ENCODE measurements around the gene ITGA2B. TPM values are rescaled to one million over a fixed set of nuclear protein-coding genes. Genes with fewer than 3 reads are reported as not detected.

The ITGA2B gene
- total RNA-seq, 3 donors from 2014 or later (not counting 1 experiment from before 2014, with no cell fraction given), result 8.8 to 32.9 (median 32.6) TPM

DNA sequence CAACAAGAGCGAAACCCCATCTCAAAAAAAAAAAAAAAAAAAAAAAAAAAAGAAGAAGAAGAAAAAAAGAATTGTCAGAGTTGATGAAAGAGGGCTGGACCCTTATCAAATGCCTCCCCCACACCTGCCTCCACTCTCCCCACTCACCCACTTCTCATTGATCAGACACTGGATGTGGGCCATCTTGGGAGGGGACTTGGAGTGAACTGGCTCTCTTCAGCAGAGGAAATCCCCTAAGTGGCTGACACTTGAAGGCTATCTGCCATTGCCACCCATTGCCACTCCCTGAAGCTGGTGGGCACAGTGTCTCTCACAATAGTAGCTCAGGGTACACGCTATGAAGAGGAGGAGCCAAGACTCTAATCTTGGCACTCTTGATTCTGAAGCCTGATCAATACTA is 1.6 kb downstream of the ITGA2B start:
- Mint-ChIP-seq H3K9me3 (no peaks in the 10 kb centered on the region), H3K27ac (no peak overlapping the region), H3K4me3 (no peak overlapping the region), H3K36me3 (no peaks in the 10 kb centered on the region), H3K27me3 (ENCODE audit: low read depth in 2 of 2) (no peaks in the 10 kb centered on the region), H3K4me1 (peaks cover 21 to 33% of the 10 kb centered on the region in 2 donors)
- peaks cover 6% of the 10 kb centered on the region for H3K27me3 ChIP-seq (ENCODE audit: control insufficient read depth, insufficient read depth, low read length)
- no peaks in the 10 kb centered on the region for H3K9me3 ChIP-seq (ENCODE audit: control insufficient read depth, insufficient read depth, low read length)
- H3K4me3 ChIP-seq (ENCODE audit: low read length), result no peak overlapping the region
- no peak for TF ChIP-seq CTCF (IDR thresholded peaks at IDR 0.05)
- no peak for ATAC-seq
- no peak overlapping the region for H3K27ac ChIP-seq (ENCODE audit: low read length)
- DNase-seq, result no peak
- intact Hi-C loops (cut with micrococcal nuclease), result no loop called here
- peaks cover 26% of the 10 kb centered on the region for H3K4me1 ChIP-seq (ENCODE audit: control insufficient read depth, insufficient read depth, low read length)
- no peaks in the 10 kb centered on the region for H3K36me3 ChIP-seq (ENCODE audit: control insufficient read depth, insufficient read depth, low read length)
- WGBS (ENCODE audit: insufficient coverage), result 64% methylated on average over 1 of the region's 2 CpGs

GRCh38 chr17:44386182-44386525 is 3.3 kb downstream of the ITGA2B start:
- Mint-ChIP-seq H3K4me3 (peak overlapping the region; percentile 79), H3K27ac (peak overlapping the region; percentile 36 to 66), H3K36me3 (no peaks in the 10 kb centered on the region), H3K4me1 (peaks cover 21 to 33% of the 10 kb centered on the region in 2 donors), H3K27me3 (ENCODE audit: low read depth in 2 of 2) (no peaks in the 10 kb centered on the region), H3K9me3 (no peaks in the 10 kb centered on the region)
- Histone ChIP-seq H3K4me3 (ENCODE audit: low read length) (no peak overlapping the region), H3K4me1 (ENCODE audit: control insufficient read depth, insufficient read depth, low read length) (peaks cover 26% of the 10 kb centered on the region), H3K36me3 (ENCODE audit: control insufficient read depth, insufficient read depth, low read length) (no peaks in the 10 kb centered on the region), H3K9me3 (ENCODE audit: control insufficient read depth, insufficient read depth, low read length) (no peaks in the 10 kb centered on the region), H3K27ac (ENCODE audit: low read length) (no peak overlapping the region), H3K27me3 (ENCODE audit: control insufficient read depth, insufficient read depth, low read length) (peaks cover 6% of the 10 kb centered on the region)
- ATAC-seq (no peak), DNase-seq (no peak)
- intact Hi-C loops (cut with micrococcal nuclease), result no loop called here
- WGBS (ENCODE audit: insufficient coverage), result 54% methylated on average over 9 of the region's 10 CpGs
- no peak for TF ChIP-seq CTCF (IDR thresholded peaks at IDR 0.05)

DNA sequence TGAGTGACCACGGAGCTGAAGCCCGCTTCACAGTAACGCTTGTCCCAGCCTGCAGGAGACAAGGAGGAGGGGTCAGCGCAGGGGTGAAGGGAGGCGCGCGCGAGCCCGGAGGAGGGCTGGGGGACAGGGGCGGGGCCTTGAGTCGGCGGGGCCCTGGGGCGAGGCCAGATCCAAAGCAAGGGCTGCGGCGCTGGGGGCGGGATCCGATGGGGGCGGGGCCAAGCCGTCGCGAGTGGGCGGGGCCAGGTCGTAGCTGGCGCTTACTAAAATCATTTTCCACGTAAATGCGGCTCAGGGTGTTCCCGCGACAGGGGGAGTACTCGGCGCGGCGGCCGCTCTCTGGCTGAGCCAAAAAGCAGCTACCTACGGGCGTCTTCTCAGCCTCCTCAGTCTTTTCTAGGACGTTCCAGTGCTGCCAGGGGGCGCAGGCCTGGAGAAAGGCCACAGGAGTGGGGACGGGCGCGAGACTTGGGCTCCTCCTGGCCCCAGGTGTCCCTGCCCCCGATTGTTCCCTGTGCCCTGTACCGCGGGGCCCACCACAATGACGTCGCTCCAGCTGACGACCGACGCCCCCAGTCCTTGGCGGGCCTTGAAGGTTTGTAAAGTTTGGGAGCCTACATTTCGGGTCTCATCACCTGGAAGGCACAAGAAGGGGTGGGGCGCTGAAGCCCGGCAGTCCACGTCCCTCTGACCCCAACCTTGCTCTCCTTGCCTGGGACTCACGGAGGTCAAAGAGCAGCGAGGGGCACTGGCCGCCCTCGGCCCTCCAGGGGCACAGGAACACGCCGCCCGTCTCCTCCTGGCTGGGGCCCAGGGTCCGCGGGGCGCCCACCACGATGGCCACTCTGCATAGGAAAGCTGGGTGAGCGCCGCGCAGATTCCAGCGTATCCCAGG is 3.9 kb downstream of the ITGA2B start:
- H3K9me3 Mint-ChIP-seq, result no peaks in the 10 kb centered on the region
- peaks cover 21 to 32% of the 10 kb centered on the region in 2 donors for H3K4me1 Mint-ChIP-seq
- Histone ChIP-seq H3K36me3 (ENCODE audit: control insufficient read depth, insufficient read depth, low read length) (no peaks in the 10 kb centered on the region), H3K4me3 (ENCODE audit: low read length) (peak overlapping the region; percentile 62), H3K27me3 (ENCODE audit: control insufficient read depth, insufficient read depth, low read length) (peaks cover 6% of the 10 kb centered on the region), H3K27ac (ENCODE audit: low read length) (no peak overlapping the region), H3K4me1 (ENCODE audit: control insufficient read depth, insufficient read depth, low read length) (peaks cover 26% of the 10 kb centered on the region), H3K9me3 (ENCODE audit: control insufficient read depth, insufficient read depth, low read length) (no peaks in the 10 kb centered on the region)
- peak overlapping the region; percentile 79 for H3K4me3 Mint-ChIP-seq
- intact Hi-C loops (cut with micrococcal nuclease), result no loop called here
- ATAC-seq (peak; percentile 89 to 94 (median 92)), DNase-seq (peak; percentile 77 to 90)
- WGBS (ENCODE audit: insufficient coverage), result 12% methylated on average over 68 of the region's 68 CpGs
- H3K27me3 Mint-ChIP-seq (ENCODE audit: low read depth in 2 of 2), result no peaks in the 10 kb centered on the region
- TF ChIP-seq CTCF (IDR thresholded peaks at IDR 0.05), result peak; percentile 18
- H3K36me3 Mint-ChIP-seq, result no peaks in the 10 kb centered on the region
- H3K27ac Mint-ChIP-seq, result peak overlapping the region; percentile 36 to 66

All from natural killer cell (primary cell).